ENCODE results near the gene SETDB2.

- TF ChIP-seq MAX (IDR thresholded peaks at IDR 0.05) (no peak), ZFX (IDR thresholded peaks at IDR 0.05) (no peak), EZH2 (IDR thresholded peaks at IDR 0.05) (no peak), REST (IDR thresholded peaks at IDR 0.05; ENCODE audit: low read depth) (no peak), POLR2AphosphoS5 (IDR thresholded peaks at IDR 0.05; ENCODE audit: low read depth, low read length) (no peak), CTCF (IDR thresholded peaks at IDR 0.05 in 2 of 3, conservative IDR thresholded peaks at IDR 0.05 in 1 of 3; ENCODE audit: borderline replicate concordance in 1 of 3, insufficient read depth in 1 of 3, low read depth in 2 of 3, low read length in 2 of 3) (no peak)
Measured at GRCh38 chr13:49407936-49408335, 36.1 kb upstream of the SETDB2 start.
